DND-41 (cell line): ENCODE results near the gene HGFAC.
A peak's percentile ranks its signal among the peaks of the same experiment; 100 is the strongest.

Experiments
- ATAC-seq: fragments of 200-7000 bp; cut with Tn5 transposase; 3 replicates; pipeline ENCODE4 v1.9.1; 2021; ENCODE audit warnings: low read depth; ENCODE audit not compliant: insufficient read depth
- DNase-seq: peaks from one replicate; pipeline ENCODE4 v3.0.0-alpha.2; 2020
- H2AFZ ChIP-seq: 2 replicates; pipeline ENCODE4 v1.6.0; 2012; ENCODE audit warnings: low read depth, low read length
- H3K27ac ChIP-seq: 2 replicates; pipeline ENCODE4 v1.5.1; 2012; ENCODE audit warnings: low read length, inconsistent platforms
- H3K27me3 ChIP-seq: fragments of 200-600 bp; sonication (generic); 2 replicates; pipeline ENCODE4 v1.6.0; 2012; ENCODE audit warnings: low read length, mild to moderate bottlenecking, inconsistent platforms; ENCODE audit not compliant: insufficient read depth, poor library complexity
- H3K36me3 ChIP-seq: 2 replicates; pipeline ENCODE4 v1.5.1; 2012; ENCODE audit warnings: low read length, inconsistent platforms; ENCODE audit not compliant: insufficient read depth
- H3K4me1 ChIP-seq: 2 replicates; pipeline ENCODE4 v1.5.1; 2012; ENCODE audit warnings: mild to moderate bottlenecking, low read length; ENCODE audit not compliant: insufficient read depth
- H3K4me2 ChIP-seq: 2 replicates; pipeline ENCODE4 v1.6.0; 2012; ENCODE audit warnings: mild to moderate bottlenecking, moderate library complexity, low read length, inconsistent platforms; ENCODE audit not compliant: insufficient read depth
- H3K4me3 ChIP-seq, 2 experiments: fragments of 200-600 bp in 1 of 2; shearing (Covaris generic) in 1 of 2; 2 replicates each; pipeline ENCODE4 v1.5.1; 2012 to 2016; ENCODE audit warnings: inconsistent platforms in 2 of 2, low read length in 2 of 2, mild to moderate bottlenecking in 2 of 2, low read depth in 1 of 2, moderate library complexity in 1 of 2
- H3K79me2 ChIP-seq: 2 replicates; pipeline ENCODE4 v1.6.0; 2012; ENCODE audit warnings: low read length, inconsistent platforms; ENCODE audit not compliant: insufficient read depth
- H3K9ac ChIP-seq: 2 replicates; pipeline ENCODE4 v1.6.0; 2012; ENCODE audit warnings: low read depth, mild to moderate bottlenecking, inconsistent platforms, low read length, moderate library complexity
- H3K9me3 ChIP-seq: 2 replicates; pipeline ENCODE4 v1.5.1; 2012; ENCODE audit warnings: low read length, moderate library complexity, mild to moderate bottlenecking, inconsistent platforms; ENCODE audit not compliant: insufficient read depth, severe bottlenecking
- H4K20me1 ChIP-seq: 2 replicates; pipeline ENCODE4 v1.6.0; 2012; ENCODE audit warnings: low read length; ENCODE audit not compliant: insufficient read depth
- CTCF ChIP-seq: IDR thresholded peaks from 2 replicates; pipeline ENCODE4 v1.5.1; 2012; ENCODE audit warnings: borderline replicate concordance, low read length, moderate library complexity, mild to moderate bottlenecking; ENCODE audit not compliant: poor library complexity, severe bottlenecking; ENCODE audit errors: extremely low read depth
- EZH2 ChIP-seq: IDR thresholded peaks from 3 replicates; pipeline ENCODE4 v1.6.1; 2012; ENCODE audit warnings: borderline replicate concordance, low read depth, mild to moderate bottlenecking, moderate library complexity, low read length, inconsistent platforms; ENCODE audit not compliant: severe bottlenecking

The HGFAC gene

DNA sequence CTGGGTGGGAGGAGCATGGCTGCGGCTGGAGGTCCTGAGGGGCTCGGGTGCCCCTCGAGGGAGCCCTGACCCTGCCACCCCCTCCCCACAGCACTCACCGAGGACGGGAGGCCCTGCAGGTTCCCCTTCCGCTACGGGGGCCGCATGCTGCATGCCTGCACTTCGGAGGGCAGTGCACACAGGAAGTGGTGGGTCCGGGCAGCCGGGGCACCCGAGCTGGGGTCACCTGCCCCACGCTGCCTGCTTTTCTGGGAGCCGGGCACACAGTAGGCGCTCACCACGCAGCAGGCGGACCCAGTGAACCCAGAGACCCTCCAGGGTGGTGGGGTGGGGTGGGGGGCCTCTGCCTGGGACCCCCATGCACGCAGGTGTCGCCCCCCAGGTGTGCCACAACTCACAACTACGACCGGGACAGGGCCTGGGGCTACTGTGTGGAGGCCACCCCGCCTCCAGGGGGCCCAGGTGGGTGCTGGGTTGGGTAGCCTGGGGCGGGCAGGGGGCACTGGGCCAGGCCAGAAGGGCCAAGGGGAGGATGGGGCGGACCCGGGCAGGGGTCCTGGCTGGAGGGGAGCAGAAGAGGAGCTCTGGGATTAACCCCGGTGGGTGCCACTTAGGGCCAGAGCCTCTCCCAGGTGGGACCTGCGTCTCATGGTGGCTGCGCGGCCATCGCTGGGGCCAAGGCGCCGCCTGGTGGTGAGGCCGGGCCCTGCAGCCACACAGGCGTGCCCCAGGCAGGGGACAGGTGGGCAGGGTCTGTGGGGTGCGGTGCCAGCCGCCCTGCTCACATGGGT lies 1.4 kb downstream of the HGFAC start:
- peak; percentile 60 for DNase-seq
- peak; percentile 88 for ATAC-seq
- Histone ChIP-seq H4K20me1 (peaks cover 6% of the 10 kb centered on the region; the same call in 1 of the 2 replicates), H3K9me3 (no peaks in the 10 kb centered on the region), H3K4me1 (no peaks in the 10 kb centered on the region), H2AFZ (no peak overlapping the region), H3K79me2 (no peaks in the 10 kb centered on the region), H3K4me2 (no peak overlapping the region), H3K27ac (no peak overlapping the region), H3K27me3 (no peaks in the 10 kb centered on the region), H3K36me3 (no peaks in the 10 kb centered on the region), H3K4me3 (no peak overlapping the region), H3K9ac (no peak overlapping the region)
- peak; percentile 97 for TF ChIP-seq CTCF
- no peak for TF ChIP-seq EZH2

- no peaks in the 10 kb centered on the region for H3K36me3 ChIP-seq
- no peaks in the 10 kb centered on the region for H3K9me3 ChIP-seq
- no peak overlapping the region for H3K9ac ChIP-seq
- no peaks in the 10 kb centered on the region for H3K79me2 ChIP-seq
- ATAC-seq (no peak), DNase-seq (no peak)
- no peak overlapping the region for H3K4me2 ChIP-seq
- H2AFZ ChIP-seq = no peak overlapping the region
- no peak overlapping the region for H3K27ac ChIP-seq
- TF ChIP-seq CTCF (no peak), EZH2 (no peak)
- H3K27me3 ChIP-seq = no peaks in the 10 kb centered on the region
- peaks cover 6% of the 10 kb centered on the region; the same call in 1 of the 2 replicates for H4K20me1 ChIP-seq
- H3K4me3 ChIP-seq = no peak overlapping the region
- H3K4me1 ChIP-seq = no peaks in the 10 kb centered on the region
Measured at GRCh38 chr4:3443750-3444309, 2.1 kb downstream of the HGFAC start.

DNA sequence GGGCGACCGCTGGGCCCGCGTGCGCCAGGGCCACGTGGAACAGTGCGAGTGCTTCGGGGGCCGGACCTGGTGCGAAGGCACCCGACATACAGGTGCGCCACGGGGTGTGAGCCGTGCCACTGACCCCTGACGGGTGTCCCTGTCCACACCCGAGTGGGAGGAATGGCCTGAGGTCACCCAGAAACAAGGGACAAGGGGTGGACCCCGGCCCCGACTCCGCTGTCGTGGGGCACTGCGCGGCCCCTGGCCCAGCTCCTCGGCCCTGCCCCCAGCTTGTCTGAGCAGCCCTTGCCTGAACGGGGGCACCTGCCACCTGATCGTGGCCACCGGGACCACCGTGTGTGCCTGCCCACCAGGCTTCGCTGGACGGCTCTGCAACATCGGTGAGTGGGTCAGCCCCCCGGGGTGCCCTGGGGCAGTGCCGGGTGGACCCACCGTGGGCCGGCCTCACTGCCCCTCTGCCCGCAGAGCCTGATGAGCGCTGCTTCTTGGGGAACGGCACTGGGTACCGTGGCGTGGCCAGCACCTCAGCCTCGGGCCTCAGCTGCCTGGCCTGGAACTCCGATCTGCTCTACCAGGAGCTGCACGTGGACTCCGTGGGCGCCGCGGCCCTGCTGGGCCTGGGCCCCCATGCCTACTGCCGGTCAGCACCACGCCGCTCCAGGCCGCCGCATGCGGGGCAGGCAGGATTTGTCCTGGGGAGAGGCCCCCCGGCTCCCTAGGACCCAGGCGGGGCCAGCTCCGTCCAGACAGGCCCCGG lies 2.8 kb downstream of the HGFAC start:
- H3K79me2 ChIP-seq = no peaks in the 10 kb centered on the region
- H2AFZ ChIP-seq = no peak overlapping the region
- no peak overlapping the region for H3K4me2 ChIP-seq
- DNase-seq (no peak), ATAC-seq (no peak)
- no peaks in the 10 kb centered on the region for H3K27me3 ChIP-seq
- TF ChIP-seq CTCF (no peak), EZH2 (no peak)
- H3K4me3 ChIP-seq = no peak overlapping the region
- no peak overlapping the region for H3K27ac ChIP-seq
- peaks cover 6% of the 10 kb centered on the region; the same call in 1 of the 2 replicates for H4K20me1 ChIP-seq
- H3K9me3 ChIP-seq = no peaks in the 10 kb centered on the region
- no peaks in the 10 kb centered on the region for H3K36me3 ChIP-seq
- H3K4me1 ChIP-seq = no peaks in the 10 kb centered on the region
- no peak overlapping the region for H3K9ac ChIP-seq
